ENCODE results near the gene ZNF618. TPM values are rescaled to one million over a fixed set of nuclear protein-coding genes. Genes with fewer than 3 reads are reported as not detected.

ZNF618 gene
- total RNA-seq, 1 experiment from 2014 or later, result 29.4 TPM

- H3K36me3 ChIP-seq (ENCODE audit: insufficient read depth, low read length, poor library complexity, severe bottlenecking), result no peaks in the 10 kb centered on the region
- H3K4me1 ChIP-seq (ENCODE audit: insufficient read depth, low read length, poor library complexity, severe bottlenecking), result no peaks in the 10 kb centered on the region
- TF ChIP-seq, protein P1, sequence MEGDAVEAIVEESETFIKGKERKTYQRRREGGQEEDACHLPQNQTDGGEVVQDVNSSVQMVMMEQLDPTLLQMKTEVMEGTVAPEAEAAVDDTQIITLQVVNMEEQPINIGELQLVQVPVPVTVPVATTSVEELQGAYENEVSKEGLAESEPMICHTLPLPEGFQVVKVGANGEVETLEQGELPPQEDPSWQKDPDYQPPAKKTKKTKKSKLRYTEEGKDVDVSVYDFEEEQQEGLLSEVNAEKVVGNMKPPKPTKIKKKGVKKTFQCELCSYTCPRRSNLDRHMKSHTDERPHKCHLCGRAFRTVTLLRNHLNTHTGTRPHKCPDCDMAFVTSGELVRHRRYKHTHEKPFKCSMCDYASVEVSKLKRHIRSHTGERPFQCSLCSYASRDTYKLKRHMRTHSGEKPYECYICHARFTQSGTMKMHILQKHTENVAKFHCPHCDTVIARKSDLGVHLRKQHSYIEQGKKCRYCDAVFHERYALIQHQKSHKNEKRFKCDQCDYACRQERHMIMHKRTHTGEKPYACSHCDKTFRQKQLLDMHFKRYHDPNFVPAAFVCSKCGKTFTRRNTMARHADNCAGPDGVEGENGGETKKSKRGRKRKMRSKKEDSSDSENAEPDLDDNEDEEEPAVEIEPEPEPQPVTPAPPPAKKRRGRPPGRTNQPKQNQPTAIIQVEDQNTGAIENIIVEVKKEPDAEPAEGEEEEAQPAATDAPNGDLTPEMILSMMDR (conservative IDR thresholded peaks at IDR 0.05; ENCODE audit: low read depth, low read length), result no peak
- no peak for TF ChIP-seq EZH2 (IDR thresholded peaks at IDR 0.05; ENCODE audit: borderline replicate concordance, low read depth, low read length, poor library complexity, severe bottlenecking)
- H3K4me3 ChIP-seq (ENCODE audit: low read depth, low read length, poor library complexity, severe bottlenecking), result no peak overlapping the region
- no peak overlapping the region for H3K27ac ChIP-seq (ENCODE audit: low read depth, low read length, poor library complexity, severe bottlenecking)
- intact Hi-C loops (cut with micrococcal nuclease; ENCODE audit: unreplicated experiment), result no loop called here
- no peaks in the 10 kb centered on the region for H3K27me3 ChIP-seq (replicated peaks; ENCODE audit: insufficient read depth, low read depth, low read length, poor library complexity)
- CTCF ChIA-PET, result no interaction called here
- DNase-seq (ENCODE audit: low spot score), result no peak
- no TSS peak for BruUV-seq (replicated peaks)
- POLR2A ChIA-PET (ENCODE audit: low non-redundant PET), result no interaction called here
- H3K9me3 ChIP-seq (ENCODE audit: low read depth, low read length, poor library complexity, severe bottlenecking), result no peaks in the 10 kb centered on the region
Measured at GRCh38 chr9:114056527-114056926, 180.4 kb downstream of the ZNF618 start.

DNA sequence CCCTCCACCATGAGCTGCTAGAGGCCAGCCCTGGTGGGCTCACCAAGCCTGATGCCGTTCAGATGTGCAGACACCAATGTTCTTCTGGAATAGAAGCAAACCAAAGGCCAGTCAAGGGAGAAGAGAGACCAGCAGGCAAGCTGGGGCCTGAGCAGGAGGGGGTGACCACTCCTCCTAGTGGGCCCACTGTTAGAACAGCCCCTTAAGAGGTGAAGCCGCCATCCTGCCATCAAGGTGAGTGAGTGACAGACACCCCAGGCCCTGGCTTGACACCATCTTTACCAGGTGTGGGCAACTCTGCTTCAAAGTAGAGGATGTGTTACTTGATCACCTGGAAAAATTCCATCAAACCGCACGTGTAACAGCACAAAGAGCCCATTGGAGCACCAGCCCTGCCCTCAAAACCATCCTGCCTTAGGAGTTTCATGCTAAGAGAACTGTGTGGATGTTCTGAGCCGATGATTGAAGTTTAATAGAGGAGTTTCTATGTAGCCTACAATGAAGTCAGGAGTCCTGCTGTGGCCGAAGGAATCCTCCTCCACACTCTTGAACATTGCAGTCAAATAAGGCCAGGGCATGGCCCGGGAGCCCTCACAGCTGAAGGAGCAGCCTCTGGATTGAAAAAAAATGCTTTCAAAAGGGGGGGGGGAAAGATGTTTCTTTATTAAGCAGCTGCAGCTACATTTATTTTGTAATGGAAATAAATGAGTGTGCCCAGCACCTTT lies 181.2 kb downstream of the ZNF618 start:
- no TSS peak for BruUV-seq (replicated peaks)
- ChIA-PET CTCF (interaction anchor here (0.7 kb wide), 1 partner anchor 123 kb away, joined by 3 read pairs; no protein-coding TSS in a partner anchor), POLR2A (ENCODE audit: low non-redundant PET) (no interaction called here)

GRCh38 chr9:114058688-114059046 lies 182.6 kb downstream of the ZNF618 start:
- intact Hi-C loops (cut with micrococcal nuclease; ENCODE audit: unreplicated experiment), result no loop called here
- H3K9me3 ChIP-seq (ENCODE audit: low read depth, low read length, poor library complexity, severe bottlenecking), result no peaks in the 10 kb centered on the region
- ChIA-PET CTCF (interaction anchor here (0.8 kb wide), 1 partner anchor 24 kb away, joined by 4 read pairs; no protein-coding TSS in a partner anchor), POLR2A (ENCODE audit: low non-redundant PET) (no interaction called here)
- H3K36me3 ChIP-seq (ENCODE audit: insufficient read depth, low read length, poor library complexity, severe bottlenecking), result no peaks in the 10 kb centered on the region
- no peak for DNase-seq (ENCODE audit: low spot score)
- H3K4me1 ChIP-seq (ENCODE audit: insufficient read depth, low read length, poor library complexity, severe bottlenecking), result no peaks in the 10 kb centered on the region
- H3K4me3 ChIP-seq (ENCODE audit: low read depth, low read length, poor library complexity, severe bottlenecking), result no peak overlapping the region
- BruUV-seq (replicated peaks), result no TSS peak
- no peaks in the 10 kb centered on the region for H3K27me3 ChIP-seq (replicated peaks; ENCODE audit: insufficient read depth, low read depth, low read length, poor library complexity)
- H3K27ac ChIP-seq (ENCODE audit: low read depth, low read length, poor library complexity, severe bottlenecking), result no peak overlapping the region
- no peak for TF ChIP-seq EZH2 (IDR thresholded peaks at IDR 0.05; ENCODE audit: borderline replicate concordance, low read depth, low read length, poor library complexity, severe bottlenecking)
- TF ChIP-seq, protein P1 (conservative IDR thresholded peaks at IDR 0.05; ENCODE audit: low read depth, low read length), result no peak

More for the DNA sequence above, 181.2 kb downstream of the ZNF618 start:
- no peak for DNase-seq (ENCODE audit: low spot score)
- Histone ChIP-seq H3K27ac (ENCODE audit: low read depth, low read length, poor library complexity, severe bottlenecking) (no peak overlapping the region), H3K9me3 (ENCODE audit: low read depth, low read length, poor library complexity, severe bottlenecking) (no peaks in the 10 kb centered on the region), H3K27me3 (replicated peaks; ENCODE audit: insufficient read depth, low read depth, low read length, poor library complexity) (no peaks in the 10 kb centered on the region), H3K4me3 (ENCODE audit: low read depth, low read length, poor library complexity, severe bottlenecking) (no peak overlapping the region), H3K36me3 (ENCODE audit: insufficient read depth, low read length, poor library complexity, severe bottlenecking) (no peaks in the 10 kb centered on the region), H3K4me1 (ENCODE audit: insufficient read depth, low read length, poor library complexity, severe bottlenecking) (no peaks in the 10 kb centered on the region)
- TF ChIP-seq EZH2 (IDR thresholded peaks at IDR 0.05; ENCODE audit: borderline replicate concordance, low read depth, low read length, poor library complexity, severe bottlenecking), result no peak
- TF ChIP-seq, protein P1 (conservative IDR thresholded peaks at IDR 0.05; ENCODE audit: low read depth, low read length), result no peak
- intact Hi-C loops (cut with micrococcal nuclease; ENCODE audit: unreplicated experiment), result no loop called here

Data from A673 (cell line).